ENCODE data around the gene NFATC1. TPM values are rescaled to one million over a fixed set of nuclear protein-coding genes. Genes with fewer than 3 reads are reported as not detected.

NFATC1 gene
- total RNA-seq, 4 donors from 2014 or later: 2.1 to 41.3 (median 7.6) TPM

DNA sequence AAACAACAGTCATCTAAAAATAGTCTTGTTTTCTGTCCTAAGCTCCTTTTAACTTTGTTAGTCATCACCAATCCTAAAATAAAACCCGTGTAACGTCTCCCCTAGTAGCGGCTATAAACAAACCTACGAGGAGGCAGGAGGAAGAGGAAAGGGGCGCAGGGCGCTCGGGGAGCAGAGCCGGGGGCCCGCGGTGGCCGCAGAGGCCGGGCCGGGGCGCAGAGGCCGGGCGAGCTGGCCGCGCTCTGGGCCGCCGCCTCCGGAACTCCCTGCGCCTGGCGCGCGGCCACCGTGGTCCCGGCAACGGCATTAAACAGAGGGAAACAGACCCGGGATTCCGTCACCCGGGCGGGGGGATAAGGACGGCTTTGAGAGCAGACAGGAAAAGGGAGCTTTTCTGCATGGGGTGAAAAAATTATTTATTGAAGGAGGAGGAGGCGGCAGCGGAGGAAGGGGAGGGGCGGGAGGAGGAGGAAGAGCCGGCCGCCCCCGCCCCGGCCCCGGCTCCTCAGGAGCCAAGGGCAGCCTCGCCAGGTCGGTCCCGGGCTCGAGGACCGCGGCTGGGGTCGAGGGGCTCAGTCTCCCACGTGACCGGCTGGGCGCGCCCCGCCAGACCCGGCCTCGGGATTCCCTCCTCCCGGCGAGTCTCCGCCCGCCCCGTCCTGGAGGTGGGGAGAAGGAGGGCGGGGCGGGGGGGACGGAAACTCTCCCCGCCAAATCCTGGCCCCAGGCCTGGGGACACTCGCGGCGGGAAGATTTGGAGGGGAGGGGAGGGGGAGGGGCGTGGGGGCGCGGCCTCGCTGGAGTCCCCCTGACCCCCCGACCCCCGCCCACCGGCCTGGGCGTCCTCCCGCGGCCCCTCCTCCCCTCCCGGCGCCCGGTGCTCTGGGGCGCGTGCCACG, 1.8 kb upstream of the NFATC1 start:
- TF ChIP-seq, protein P1, sequence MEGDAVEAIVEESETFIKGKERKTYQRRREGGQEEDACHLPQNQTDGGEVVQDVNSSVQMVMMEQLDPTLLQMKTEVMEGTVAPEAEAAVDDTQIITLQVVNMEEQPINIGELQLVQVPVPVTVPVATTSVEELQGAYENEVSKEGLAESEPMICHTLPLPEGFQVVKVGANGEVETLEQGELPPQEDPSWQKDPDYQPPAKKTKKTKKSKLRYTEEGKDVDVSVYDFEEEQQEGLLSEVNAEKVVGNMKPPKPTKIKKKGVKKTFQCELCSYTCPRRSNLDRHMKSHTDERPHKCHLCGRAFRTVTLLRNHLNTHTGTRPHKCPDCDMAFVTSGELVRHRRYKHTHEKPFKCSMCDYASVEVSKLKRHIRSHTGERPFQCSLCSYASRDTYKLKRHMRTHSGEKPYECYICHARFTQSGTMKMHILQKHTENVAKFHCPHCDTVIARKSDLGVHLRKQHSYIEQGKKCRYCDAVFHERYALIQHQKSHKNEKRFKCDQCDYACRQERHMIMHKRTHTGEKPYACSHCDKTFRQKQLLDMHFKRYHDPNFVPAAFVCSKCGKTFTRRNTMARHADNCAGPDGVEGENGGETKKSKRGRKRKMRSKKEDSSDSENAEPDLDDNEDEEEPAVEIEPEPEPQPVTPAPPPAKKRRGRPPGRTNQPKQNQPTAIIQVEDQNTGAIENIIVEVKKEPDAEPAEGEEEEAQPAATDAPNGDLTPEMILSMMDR (IDR thresholded peaks at IDR 0.05): no peak
- TF ChIP-seq POLR2A (IDR thresholded peaks at IDR 0.05): no peak
- Histone ChIP-seq H3K4me3 (peak overlapping the region; percentile 47 to 70 (median 55)), H3K27me3 (peaks cover 0 to 11% of the 10 kb centered on the region in 2 donors), H3K9me3 (no peaks in the 10 kb centered on the region), H3K27ac (peak overlapping the region; percentile 79 to 100 (median 87)), H3K36me3 (no peaks in the 10 kb centered on the region), H3K4me1 (peaks cover 4 to 33% (median 20%) of the 10 kb centered on the region in 4 donors)
- DNase-seq: peak; percentile 53 to 85 (median 83)

DNA sequence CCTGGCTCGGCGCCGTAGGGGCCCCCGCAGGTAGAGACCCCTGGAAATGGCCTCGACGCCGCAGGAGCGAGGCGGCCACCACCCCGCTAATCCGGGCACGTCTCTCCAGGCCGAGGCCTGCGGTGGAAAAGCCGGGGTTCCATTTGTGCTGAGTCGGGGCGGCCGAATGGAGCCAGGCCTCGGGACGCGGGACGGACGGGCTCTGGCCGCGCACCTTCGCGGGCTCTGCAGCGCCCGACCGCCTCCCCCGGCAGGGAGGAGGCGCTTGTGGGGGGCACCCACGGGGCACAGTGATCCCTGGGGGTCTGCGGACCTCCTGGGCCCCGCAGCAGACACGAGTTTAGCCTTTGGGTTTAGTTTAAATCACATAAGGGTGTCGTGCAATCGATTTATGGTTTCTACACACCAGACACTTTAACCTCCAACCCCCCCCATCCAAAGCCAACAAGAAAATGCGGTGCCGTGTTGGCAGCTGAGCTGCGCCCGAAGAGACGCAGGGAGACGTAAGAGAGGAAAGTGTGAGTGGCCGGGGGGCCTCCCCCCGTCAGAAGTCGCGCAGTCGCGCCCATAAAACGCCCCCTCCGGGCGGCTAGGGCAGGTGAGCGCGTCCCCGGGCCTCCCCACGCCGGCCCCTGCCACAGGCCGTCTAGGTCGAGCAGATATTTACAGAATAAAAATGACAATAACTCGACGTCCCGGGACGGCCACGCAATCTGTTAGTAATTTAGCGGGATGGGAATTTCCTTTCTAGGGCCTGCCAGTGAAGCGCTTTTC, 1.0 kb upstream of the NFATC1 start:
- Histone ChIP-seq H3K27ac (peak overlapping the region; percentile 79 to 100 (median 87)), H3K4me3 (peak overlapping the region; percentile 47 to 70 (median 55)), H3K9me3 (no peaks in the 10 kb centered on the region), H3K27me3 (peaks cover 0 to 11% of the 10 kb centered on the region in 2 donors), H3K36me3 (no peaks in the 10 kb centered on the region), H3K4me1 (peaks cover 4 to 36% (median 20%) of the 10 kb centered on the region in 4 donors)
- DNase-seq: peak; percentile 51 to 63 (median 57)
- TF ChIP-seq, protein P1 (IDR thresholded peaks at IDR 0.05): no peak
- no peak for TF ChIP-seq POLR2A (IDR thresholded peaks at IDR 0.05)

DNA sequence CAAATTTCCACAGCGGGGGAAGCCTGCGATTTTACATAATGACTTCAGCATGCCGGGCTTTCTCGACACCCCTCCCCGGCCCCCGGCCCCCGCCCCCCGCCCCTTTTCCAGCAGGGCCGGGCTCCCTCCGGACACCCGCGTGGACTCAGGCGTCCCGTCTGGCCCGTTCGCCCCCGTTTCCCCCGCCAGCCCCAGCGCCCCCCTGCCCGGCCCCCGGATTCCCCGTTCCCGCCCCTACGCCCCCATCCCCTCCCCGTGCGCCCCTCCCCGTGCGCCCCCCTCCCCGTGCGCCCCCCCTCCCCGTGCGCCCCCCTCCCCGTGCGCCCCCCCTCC, 456 bp upstream of the NFATC1 start:
- Histone ChIP-seq H3K4me1 (peaks cover 4 to 37% (median 20%) of the 10 kb centered on the region in 4 donors), H3K27me3 (peaks cover 0 to 11% of the 10 kb centered on the region in 2 donors), H3K4me3 (peak overlapping the region; percentile 47 to 70 (median 55)), H3K36me3 (no peaks in the 10 kb centered on the region), H3K27ac (peak overlapping the region; percentile 79 to 100 (median 87)), H3K9me3 (no peaks in the 10 kb centered on the region)
- no peak for DNase-seq
- TF ChIP-seq, protein P1 (IDR thresholded peaks at IDR 0.05): no peak
- TF ChIP-seq POLR2A (IDR thresholded peaks at IDR 0.05): no peak

- peaks cover 4 to 37% (median 22%) of the 10 kb centered on the region in 4 donors for H3K4me1 ChIP-seq
- peak overlapping the region; percentile 52 to 70 (median 58) for H3K4me3 ChIP-seq
- DNase-seq: peak; percentile 62 to 79 (median 70)
Observed at GRCh38 chr18:79396431-79397246, 909 bp downstream of the NFATC1 start.

More at GRCh38 chr18:79396431-79397246, 909 bp downstream of the NFATC1 start:
- TF ChIP-seq POLR2A (IDR thresholded peaks at IDR 0.05): no peak
- TF ChIP-seq, protein P1 (IDR thresholded peaks at IDR 0.05): peak in 1 of 6 experiments; percentile 13
- peaks cover 0 to 11% of the 10 kb centered on the region in 2 donors for H3K27me3 ChIP-seq
- no peaks in the 10 kb centered on the region for H3K9me3 ChIP-seq
- H3K36me3 ChIP-seq: no peaks in the 10 kb centered on the region
- H3K27ac ChIP-seq: peak overlapping the region; percentile 86 to 100 (median 90)
